IMR-90 (cell line): ENCODE measurements around the gene NOS3.

ENCODE experiments used
- MAFK ChIP-seq: IDR thresholded peaks from 2 replicates; pipeline ENCODE4 v1.6.1; 2012; ENCODE audit warnings: low read depth, low read length, improper control_type of control experiment
- NFE2L2 ChIP-seq: fragments of 150-350 bp; IDR thresholded peaks from 2 replicates; pipeline ENCODE4 v1.6.1; 2016; ENCODE audit warnings: low read depth, mild to moderate bottlenecking, low read length
- POLR2A ChIP-seq: IDR thresholded peaks from 2 replicates; pipeline ENCODE4 v1.6.1; 2012; ENCODE audit warnings: mild to moderate bottlenecking, low read depth, low read length
- RAD21 ChIP-seq: IDR thresholded peaks from 2 replicates; pipeline ENCODE4 v1.6.1; 2012; ENCODE audit warnings: low read length, improper control_type of control experiment
- RFX5 ChIP-seq: IDR thresholded peaks from 2 replicates; pipeline ENCODE4 v1.8.0; 2012; ENCODE audit warnings: low read depth, mild to moderate bottlenecking, low read length, moderate library complexity
- TF ChIP-seq, protein P1 (sequence below): fragments of 150-350 bp; IDR thresholded peaks from 2 replicates; pipeline ENCODE4 v1.6.1; 2016; ENCODE audit warnings: low read depth, mild to moderate bottlenecking, low read length, moderate library complexity, borderline replicate concordance
- TF ChIP-seq, protein P2 (sequence below): conservative IDR thresholded peaks from 2 replicates; pipeline ENCODE4 v1.5.1; 2012; ENCODE audit warnings: mild to moderate bottlenecking, low read depth, low read length, improper control_type of control experiment

- TF ChIP-seq RAD21 (no peak), MAFK (no peak), RFX5 (no peak), POLR2A (no peak), NFE2L2 (no peak)
- TF ChIP-seq, protein P1, sequence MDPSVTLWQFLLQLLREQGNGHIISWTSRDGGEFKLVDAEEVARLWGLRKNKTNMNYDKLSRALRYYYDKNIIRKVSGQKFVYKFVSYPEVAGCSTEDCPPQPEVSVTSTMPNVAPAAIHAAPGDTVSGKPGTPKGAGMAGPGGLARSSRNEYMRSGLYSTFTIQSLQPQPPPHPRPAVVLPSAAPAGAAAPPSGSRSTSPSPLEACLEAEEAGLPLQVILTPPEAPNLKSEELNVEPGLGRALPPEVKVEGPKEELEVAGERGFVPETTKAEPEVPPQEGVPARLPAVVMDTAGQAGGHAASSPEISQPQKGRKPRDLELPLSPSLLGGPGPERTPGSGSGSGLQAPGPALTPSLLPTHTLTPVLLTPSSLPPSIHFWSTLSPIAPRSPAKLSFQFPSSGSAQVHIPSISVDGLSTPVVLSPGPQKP, result no peak
- TF ChIP-seq, protein P2, sequence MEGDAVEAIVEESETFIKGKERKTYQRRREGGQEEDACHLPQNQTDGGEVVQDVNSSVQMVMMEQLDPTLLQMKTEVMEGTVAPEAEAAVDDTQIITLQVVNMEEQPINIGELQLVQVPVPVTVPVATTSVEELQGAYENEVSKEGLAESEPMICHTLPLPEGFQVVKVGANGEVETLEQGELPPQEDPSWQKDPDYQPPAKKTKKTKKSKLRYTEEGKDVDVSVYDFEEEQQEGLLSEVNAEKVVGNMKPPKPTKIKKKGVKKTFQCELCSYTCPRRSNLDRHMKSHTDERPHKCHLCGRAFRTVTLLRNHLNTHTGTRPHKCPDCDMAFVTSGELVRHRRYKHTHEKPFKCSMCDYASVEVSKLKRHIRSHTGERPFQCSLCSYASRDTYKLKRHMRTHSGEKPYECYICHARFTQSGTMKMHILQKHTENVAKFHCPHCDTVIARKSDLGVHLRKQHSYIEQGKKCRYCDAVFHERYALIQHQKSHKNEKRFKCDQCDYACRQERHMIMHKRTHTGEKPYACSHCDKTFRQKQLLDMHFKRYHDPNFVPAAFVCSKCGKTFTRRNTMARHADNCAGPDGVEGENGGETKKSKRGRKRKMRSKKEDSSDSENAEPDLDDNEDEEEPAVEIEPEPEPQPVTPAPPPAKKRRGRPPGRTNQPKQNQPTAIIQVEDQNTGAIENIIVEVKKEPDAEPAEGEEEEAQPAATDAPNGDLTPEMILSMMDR, result peak; percentile 20; the same call in 1 of the 2 replicates
Observed at GRCh38 chr7:150966002-150966401, 24.8 kb upstream of the NOS3 start.
